Large intestine (tissue), 3 donors: ENCODE data around the gene MBOAT7. TPM values are rescaled to one million over a fixed set of nuclear protein-coding genes. Genes with fewer than 3 reads are reported as not detected.
"Not testable (repeated sequence)": the region's sequence is repeated elsewhere in the genome, so short reads cannot be mapped to it uniquely, and the experiment has no call there.

ENCODE experiments used
- DNase-seq, 2 donors: peaks; one replicate each; pipeline versions ENCODE4 v3.0.0 to v3.0.0-alpha.2; 2013
- H3K27ac ChIP-seq: one replicate; pipeline ENCODE4 v1.5.1; 2013; ENCODE audit warnings: low read length
- H3K27me3 ChIP-seq: 2 replicates; pipeline ENCODE4 v1.6.1; 2013; ENCODE audit warnings: low read length; ENCODE audit not compliant: control insufficient read depth, insufficient read depth
- H3K36me3 ChIP-seq: 2 replicates; pipeline ENCODE4 v1.6.1; 2013; ENCODE audit warnings: low read length; ENCODE audit not compliant: control insufficient read depth, insufficient read depth
- H3K4me1 ChIP-seq: one replicate; pipeline ENCODE4 v1.6.1; 2013; ENCODE audit warnings: low read length; ENCODE audit not compliant: control insufficient read depth, insufficient read depth
- H3K4me3 ChIP-seq: one replicate; pipeline ENCODE4 v1.5.1; 2013; ENCODE audit warnings: low read length
- H3K9me3 ChIP-seq: one replicate; pipeline ENCODE4 v1.6.1; 2013; ENCODE audit warnings: mild to moderate bottlenecking, low read depth, low read length, moderate library complexity; ENCODE audit not compliant: control insufficient read depth
- WGBS: methylation state at CpG from one replicate; pipeline ENCODE4 v1.1.5; 2013; ENCODE audit warnings: low lambda C conversion rate; ENCODE audit not compliant: insufficient coverage; 5-methylcytosine and 5-hydroxymethylcytosine counted together
- polyA plus RNA-seq: library from polyadenylated mRNA; unstranded; fragments of 120-200 nt; gene quantifications from one replicate; pipeline ENCODE4 v1.2.1, GENCODE V29; 2013

Gene MBOAT7
- polyA plus RNA-seq, 1 donor = 97.9 TPM

- H3K9me3 ChIP-seq = no peaks in the 10 kb centered on the region
- DNase-seq = peak; percentile 97 to 98
- peaks cover 39% of the 10 kb centered on the region for H3K36me3 ChIP-seq
- no peak overlapping the region for H3K4me3 ChIP-seq
- H3K4me1 ChIP-seq = peaks cover 41% of the 10 kb centered on the region
- no peaks in the 10 kb centered on the region for H3K27me3 ChIP-seq
- peak overlapping the region; percentile 96 for H3K27ac ChIP-seq
- WGBS = no CpG with 5 or more reads among the region's 10 CpGs
Measured at GRCh38 chr19:54209811-54210494, 20.6 kb upstream of the MBOAT7 start.

GRCh38 chr19:54209058-54209810 is 19.9 kb upstream of the MBOAT7 start:
- WGBS = no CpG with 5 or more reads among the region's 24 CpGs
- Histone ChIP-seq H3K27ac (peak overlapping the region; percentile 96), H3K9me3 (no peaks in the 10 kb centered on the region), H3K27me3 (no peaks in the 10 kb centered on the region), H3K4me3 (no peak overlapping the region), H3K4me1 (peaks cover 46% of the 10 kb centered on the region), H3K36me3 (peaks cover 45% of the 10 kb centered on the region)
- no peak for DNase-seq

GRCh38 chr19:54208784-54209057 is 19.3 kb upstream of the MBOAT7 start:
- DNase-seq = no peak
- Histone ChIP-seq H3K27ac (peak overlapping the region; percentile 96), H3K36me3 (peaks cover 49% of the 10 kb centered on the region), H3K4me3 (no peak overlapping the region), H3K4me1 (peaks cover 49% of the 10 kb centered on the region), H3K27me3 (no peaks in the 10 kb centered on the region), H3K9me3 (no peaks in the 10 kb centered on the region)
- WGBS = 50% methylated on average over 1 of the region's 8 CpGs

- H3K4me3 ChIP-seq = no peak overlapping the region
- DNase-seq = peak; percentile 78 to 87
- H3K36me3 ChIP-seq = peaks cover 54% of the 10 kb centered on the region
- H3K9me3 ChIP-seq = no peaks in the 10 kb centered on the region
- WGBS = 80% methylated on average over 1 of the region's 18 CpGs
- H3K27me3 ChIP-seq = no peaks in the 10 kb centered on the region
- H3K4me1 ChIP-seq = peaks cover 54% of the 10 kb centered on the region
- peak overlapping the region; percentile 96 for H3K27ac ChIP-seq
Measured at GRCh38 chr19:54207983-54208783, 18.8 kb upstream of the MBOAT7 start.

GRCh38 chr19:54207676-54207982 is 18.2 kb upstream of the MBOAT7 start:
- H3K4me3 ChIP-seq = no peak overlapping the region

GRCh38 chr19:54207193-54207592 is 17.8 kb upstream of the MBOAT7 start:
- not testable (repeated sequence) for H3K27me3 ChIP-seq, DNase-seq, H3K27ac ChIP-seq, H3K9me3 ChIP-seq, H3K4me3 ChIP-seq
- WGBS = no CpG with 5 or more reads among the region's 23 CpGs
- Histone ChIP-seq H3K4me1 (peaks cover 63% of the 10 kb centered on the region), H3K36me3 (peaks cover 64% of the 10 kb centered on the region)

More at GRCh38 chr19:54207676-54207982, 18.2 kb upstream of the MBOAT7 start:
- no peak for DNase-seq
- H3K27me3 ChIP-seq = no peaks in the 10 kb centered on the region
- H3K4me1 ChIP-seq = peaks cover 59% of the 10 kb centered on the region
- peak overlapping the region; percentile 96 for H3K27ac ChIP-seq
- no peaks in the 10 kb centered on the region for H3K9me3 ChIP-seq
- WGBS = no CpG with 5 or more reads among the region's 5 CpGs
- H3K36me3 ChIP-seq = peaks cover 60% of the 10 kb centered on the region

- H3K36me3 ChIP-seq = peaks cover 68% of the 10 kb centered on the region
- H3K9me3 ChIP-seq = no peaks in the 10 kb centered on the region
- WGBS = no CpG with 5 or more reads among the region's 13 CpGs
- H3K27me3 ChIP-seq = no peaks in the 10 kb centered on the region
- DNase-seq = no peak
- peaks cover 67% of the 10 kb centered on the region for H3K4me1 ChIP-seq
- H3K27ac ChIP-seq = no peak overlapping the region
- H3K4me3 ChIP-seq = no peak overlapping the region
Measured at GRCh38 chr19:54206831-54207177, 17.4 kb upstream of the MBOAT7 start.

- Histone ChIP-seq H3K27me3 (no peaks in the 10 kb centered on the region), H3K36me3 (peaks cover 73% of the 10 kb centered on the region), H3K4me1 (peaks cover 66% of the 10 kb centered on the region), H3K4me3 (no peak overlapping the region), H3K9me3 (no peaks in the 10 kb centered on the region), H3K27ac (no peak overlapping the region)
- 93% methylated on average over 3 of the region's 27 CpGs for WGBS
- no peak for DNase-seq
Measured at GRCh38 chr19:54206030-54206830, 16.9 kb upstream of the MBOAT7 start.

GRCh38 chr19:54204767-54205468 is 15.5 kb upstream of the MBOAT7 start:
- no peak overlapping the region for H3K27ac ChIP-seq
- no CpG with 5 or more reads among the region's 4 CpGs for WGBS
- peaks cover 73% of the 10 kb centered on the region for H3K36me3 ChIP-seq
- no peaks in the 10 kb centered on the region for H3K9me3 ChIP-seq
- no peak for DNase-seq
- no peak overlapping the region for H3K4me3 ChIP-seq
- H3K4me1 ChIP-seq = peaks cover 57% of the 10 kb centered on the region
- H3K27me3 ChIP-seq = no peaks in the 10 kb centered on the region
